Neural progenitor cell (in vitro differentiated cells): ENCODE results near the gene PPA2.

Experiments
- CTCF ChIP-seq: fragments of 200-600 bp; sonication (generic); IDR thresholded peaks from 2 replicates; pipeline ENCODE4 v1.5.1; 2017; ENCODE audit warnings: antibody characterized with exemption, mild to moderate bottlenecking
- EZH2 ChIP-seq: fragments of 200-600 bp; sonication (generic); IDR thresholded peaks from 2 replicates; pipeline ENCODE4 v1.6.1; 2017; ENCODE audit warnings: antibody characterized with exemption, mild to moderate bottlenecking, moderate library complexity
- EZH2phosphoT487 ChIP-seq: fragments of 200-600 bp; sonication (generic); IDR thresholded peaks from 2 replicates; pipeline ENCODE4 v1.6.1; 2017; ENCODE audit warnings: antibody characterized with exemption

GRCh38 chr4:105472871-105473323 lies 965 bp downstream of the PPA2 start:
- TF ChIP-seq CTCF = no peak
- TF ChIP-seq EZH2 = no peak
- no peak for TF ChIP-seq EZH2phosphoT487
